OCI-LY3 (cell line): ENCODE measurements around the gene LIME1.

Source experiments
- H2AFZ ChIP-seq: fragments of 200-600, 300-600 bp; shearing (Covaris generic); 2 replicates; pipeline ENCODE4 v1.6.0; 2014; ENCODE audit warnings: antibody characterized with exemption, low read depth, low read length
- H3K27ac ChIP-seq: fragments of 200-600, 300-600 bp; sonication (generic); 2 replicates; pipeline ENCODE4 v1.5.1; 2014; ENCODE audit warnings: mild to moderate bottlenecking, low read length, moderate library complexity, mixed read lengths
- H3K27me3 ChIP-seq: fragments of 200-600, 300-600 bp; sonication (generic); 2 replicates; pipeline ENCODE4 v1.6.1; 2014; ENCODE audit warnings: low read depth, low read length, mixed read lengths
- H3K36me3 ChIP-seq: fragments of 200-600, 300-600 bp; sonication (generic); replicated peaks from 2 replicates; pipeline ENCODE3; 2014; ENCODE audit warnings: low read depth, low read length, mixed read lengths
- H3K4me1 ChIP-seq: fragments of 300-600, 200-600 bp; sonication (generic); 2 replicates; pipeline ENCODE4 v1.6.1; 2014; ENCODE audit warnings: low read length, mixed read lengths
- H3K4me2 ChIP-seq: fragments of 200-600, 300-600 bp; sonication (generic); 2 replicates; pipeline ENCODE4 v1.6.1; 2014; ENCODE audit warnings: low read length, mixed read lengths
- H3K4me3 ChIP-seq: fragments of 300-600, 200-600 bp; sonication (generic); 2 replicates; pipeline ENCODE4 v1.5.1; 2014; ENCODE audit warnings: antibody characterized with exemption, mild to moderate bottlenecking, low read length, moderate library complexity
- H3K79me2 ChIP-seq: fragments of 300-600, 200-600 bp; shearing (Covaris generic); 2 replicates; pipeline ENCODE4 v1.6.1; 2014; ENCODE audit warnings: mild to moderate bottlenecking, low read length, mixed read lengths
- H3K9ac ChIP-seq: fragments of 300-600, 200-600 bp; shearing (Covaris generic); 2 replicates; pipeline ENCODE4 v1.6.0; 2014; ENCODE audit warnings: mild to moderate bottlenecking, low read length, moderate library complexity
- H3K9me3 ChIP-seq: fragments of 200-600, 300-600 bp; shearing (Covaris generic); 2 replicates; pipeline ENCODE4 v1.6.1; 2014; ENCODE audit warnings: low read length, mixed read lengths; ENCODE audit not compliant: insufficient read depth
- H4K20me1 ChIP-seq: fragments of 200-600, 300-600 bp; sonication (generic); 2 replicates; pipeline ENCODE4 v1.6.1; 2016; ENCODE audit warnings: low read length, mixed read lengths; ENCODE audit not compliant: insufficient read depth
- EZH2phosphoT487 ChIP-seq: fragments of 200-600 bp; shearing (Covaris generic); IDR thresholded peaks from 2 replicates; pipeline ENCODE4 v1.6.1; 2018; ENCODE audit warnings: antibody characterized with exemption, mixed run types, low read depth
- TF ChIP-seq, protein P1 (sequence below): fragments of 200-600, 300-600 bp; sonication (generic); IDR thresholded peaks from 2 replicates; pipeline ENCODE4 v1.5.1; 2014; ENCODE audit warnings: antibody characterized with exemption, low read length, low read depth

LIME1 gene

DNA sequence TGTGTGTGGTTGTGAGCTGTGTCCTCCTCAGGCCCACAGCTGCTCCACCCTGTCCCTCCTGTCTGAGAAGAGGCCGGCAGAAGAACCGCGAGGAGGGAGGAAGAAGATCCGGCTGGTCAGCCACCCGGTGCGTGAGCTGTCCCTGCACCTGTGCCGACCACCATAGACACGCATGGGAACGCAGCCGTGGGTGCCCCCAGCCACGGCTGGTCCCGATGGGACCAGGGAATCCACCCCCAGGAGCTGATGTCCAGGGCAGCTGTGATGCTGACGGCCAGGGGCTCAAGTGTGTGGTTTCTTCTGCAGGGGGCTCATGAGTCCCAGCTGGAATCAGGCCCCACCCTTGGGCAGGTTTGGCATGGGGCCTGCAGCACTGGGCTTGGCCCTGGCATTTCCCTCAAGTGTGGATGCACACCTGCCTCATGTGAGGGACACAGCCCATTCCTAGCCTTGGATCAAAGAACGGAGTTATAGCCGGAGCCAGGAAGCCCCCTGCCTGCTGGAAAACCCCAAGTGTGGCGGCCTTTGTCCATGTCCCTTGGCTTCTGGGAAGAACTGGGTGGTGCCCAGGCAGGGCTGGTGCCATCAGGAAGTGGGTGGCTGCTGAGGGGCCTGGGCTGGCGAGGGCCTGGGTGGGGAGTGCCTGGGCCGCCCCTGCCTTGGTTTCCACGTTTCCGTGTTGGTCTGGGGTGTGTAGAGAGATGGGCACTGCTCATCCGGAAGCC is 44.6 kb upstream of the LIME1 start:
- TF ChIP-seq, protein P1, sequence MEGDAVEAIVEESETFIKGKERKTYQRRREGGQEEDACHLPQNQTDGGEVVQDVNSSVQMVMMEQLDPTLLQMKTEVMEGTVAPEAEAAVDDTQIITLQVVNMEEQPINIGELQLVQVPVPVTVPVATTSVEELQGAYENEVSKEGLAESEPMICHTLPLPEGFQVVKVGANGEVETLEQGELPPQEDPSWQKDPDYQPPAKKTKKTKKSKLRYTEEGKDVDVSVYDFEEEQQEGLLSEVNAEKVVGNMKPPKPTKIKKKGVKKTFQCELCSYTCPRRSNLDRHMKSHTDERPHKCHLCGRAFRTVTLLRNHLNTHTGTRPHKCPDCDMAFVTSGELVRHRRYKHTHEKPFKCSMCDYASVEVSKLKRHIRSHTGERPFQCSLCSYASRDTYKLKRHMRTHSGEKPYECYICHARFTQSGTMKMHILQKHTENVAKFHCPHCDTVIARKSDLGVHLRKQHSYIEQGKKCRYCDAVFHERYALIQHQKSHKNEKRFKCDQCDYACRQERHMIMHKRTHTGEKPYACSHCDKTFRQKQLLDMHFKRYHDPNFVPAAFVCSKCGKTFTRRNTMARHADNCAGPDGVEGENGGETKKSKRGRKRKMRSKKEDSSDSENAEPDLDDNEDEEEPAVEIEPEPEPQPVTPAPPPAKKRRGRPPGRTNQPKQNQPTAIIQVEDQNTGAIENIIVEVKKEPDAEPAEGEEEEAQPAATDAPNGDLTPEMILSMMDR: no peak
- no peak for TF ChIP-seq EZH2phosphoT487
- Histone ChIP-seq H3K4me3 (no peak overlapping the region), H3K27ac (no peak overlapping the region), H3K36me3 (no peaks in the 10 kb centered on the region), H3K9ac (no peak overlapping the region), H2AFZ (no peak overlapping the region), H3K9me3 (no peaks in the 10 kb centered on the region), H3K27me3 (no peaks in the 10 kb centered on the region), H3K79me2 (no peaks in the 10 kb centered on the region), H3K4me2 (no peak overlapping the region), H4K20me1 (no peaks in the 10 kb centered on the region), H3K4me1 (no peaks in the 10 kb centered on the region)

DNA sequence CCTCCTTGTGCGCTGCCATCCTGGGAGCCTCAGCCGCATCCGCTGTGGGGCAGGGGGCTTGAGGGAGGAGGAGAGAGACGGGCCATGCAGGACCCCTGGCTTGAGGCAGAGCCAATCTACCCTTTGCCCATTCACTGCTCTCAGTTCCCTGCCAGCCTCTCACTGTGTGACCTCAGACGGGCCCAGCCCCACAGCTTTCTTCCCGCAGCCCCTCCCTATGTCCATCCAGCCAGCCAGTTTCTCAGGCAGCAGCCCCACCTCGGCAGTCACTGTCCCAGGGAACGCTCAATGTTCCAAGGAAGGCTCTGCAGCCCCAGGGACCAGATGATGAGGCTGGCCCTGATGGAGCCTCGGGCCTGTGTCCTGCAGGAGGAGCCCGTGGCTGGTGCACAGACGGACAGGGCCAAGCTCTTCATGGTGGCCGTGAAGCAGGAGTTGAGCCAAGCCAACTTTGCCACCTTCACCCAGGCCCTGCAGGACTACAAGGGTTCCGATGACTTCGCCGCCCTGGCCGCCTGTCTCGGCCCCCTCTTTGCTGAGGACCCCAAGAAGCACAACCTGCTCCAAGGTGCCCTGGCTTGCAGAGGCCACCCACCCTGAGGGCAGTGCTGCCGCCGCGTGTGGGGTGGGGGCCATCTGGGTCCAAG is 43.9 kb upstream of the LIME1 start:
- peaks cover 3% of the 10 kb centered on the region for H3K4me1 ChIP-seq
- H3K9me3 ChIP-seq: no peaks in the 10 kb centered on the region
- no peaks in the 10 kb centered on the region for H3K36me3 ChIP-seq
- no peak overlapping the region for H3K4me2 ChIP-seq
- H3K27ac ChIP-seq: no peak overlapping the region
- no peaks in the 10 kb centered on the region for H3K79me2 ChIP-seq
- H4K20me1 ChIP-seq: no peaks in the 10 kb centered on the region
- H3K4me3 ChIP-seq: no peak overlapping the region
- H3K27me3 ChIP-seq: no peaks in the 10 kb centered on the region
- TF ChIP-seq, protein P1: no peak
- TF ChIP-seq EZH2phosphoT487: no peak
- H2AFZ ChIP-seq: no peak overlapping the region
- no peak overlapping the region for H3K9ac ChIP-seq

DNA sequence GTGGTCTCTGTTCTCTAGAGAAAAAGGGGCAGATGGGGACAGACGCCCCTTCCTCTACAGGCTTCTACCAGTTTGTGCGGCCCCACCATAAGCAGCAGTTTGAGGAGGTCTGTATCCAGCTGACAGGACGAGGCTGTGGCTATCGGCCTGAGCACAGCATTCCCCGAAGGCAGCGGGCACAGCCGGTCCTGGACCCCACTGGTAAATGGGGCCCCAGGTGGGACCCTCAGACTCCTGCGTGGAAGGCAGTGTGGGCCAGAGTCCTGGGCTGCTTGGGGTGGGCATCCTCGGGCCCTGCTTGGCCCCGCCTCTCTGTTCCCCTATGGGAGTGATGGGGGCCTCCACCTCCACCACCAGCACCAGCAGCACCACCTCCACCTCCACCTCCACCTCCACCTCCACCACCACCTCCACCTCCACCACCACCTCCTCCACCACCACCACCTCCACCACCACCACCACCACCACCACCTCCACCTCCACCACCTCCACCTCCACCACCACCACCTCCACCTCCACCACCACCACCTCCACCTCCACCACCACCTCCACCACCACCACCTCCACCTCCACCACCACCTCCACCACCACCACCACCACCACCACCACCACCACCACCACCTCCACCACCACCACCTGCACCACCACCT is 43.3 kb upstream of the LIME1 start:
- Histone ChIP-seq H2AFZ (no peak overlapping the region), H3K4me3 (no peak overlapping the region), H3K79me2 (no peaks in the 10 kb centered on the region), H3K4me1 (peaks cover 9% of the 10 kb centered on the region), H3K27ac (no peak overlapping the region), H3K4me2 (no peak overlapping the region), H3K9me3 (no peaks in the 10 kb centered on the region), H3K27me3 (no peaks in the 10 kb centered on the region), H3K9ac (no peak overlapping the region), H3K36me3 (no peaks in the 10 kb centered on the region), H4K20me1 (no peaks in the 10 kb centered on the region)
- no peak for TF ChIP-seq EZH2phosphoT487
- TF ChIP-seq, protein P1: no peak

DNA sequence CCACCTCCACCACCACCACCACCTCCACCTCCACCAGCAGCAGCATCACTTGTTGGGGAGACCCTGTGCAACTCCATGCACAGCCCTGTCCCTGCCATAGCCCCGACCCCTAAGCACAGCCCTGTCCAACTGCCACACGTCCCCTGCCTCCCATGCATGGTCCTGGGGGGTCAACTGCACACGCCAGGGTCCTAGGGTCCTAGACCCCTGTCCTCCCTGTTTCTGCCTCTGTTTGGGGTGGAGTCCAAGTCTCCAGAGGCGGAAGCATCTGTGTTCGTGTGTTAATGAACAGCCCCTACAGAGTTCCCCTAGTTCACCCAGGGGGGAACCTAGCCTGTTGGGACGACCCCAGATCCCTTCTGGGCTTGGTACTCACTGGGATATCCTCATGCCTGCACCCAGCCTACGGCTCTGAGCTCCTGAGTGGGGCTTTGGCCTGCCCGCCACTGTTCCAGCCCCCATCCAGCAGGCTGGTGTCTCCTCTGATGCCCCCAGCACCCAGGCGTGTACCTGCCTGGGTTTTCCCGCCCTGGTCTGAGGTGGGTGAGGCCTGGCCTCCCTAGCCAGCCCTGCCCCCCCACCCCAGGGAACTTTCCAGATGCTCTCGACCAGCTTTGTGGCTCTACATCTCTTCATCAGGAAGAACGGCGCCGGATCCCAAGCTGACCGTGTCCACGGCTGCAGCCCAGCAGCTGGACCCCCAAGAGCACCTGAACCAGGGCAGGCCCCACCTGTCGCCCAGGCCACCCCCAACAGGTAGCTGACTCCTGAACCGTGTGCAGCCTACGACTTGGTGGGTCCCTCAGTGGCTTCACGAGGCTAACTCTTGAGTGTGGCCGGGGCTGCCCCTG is 42.5 kb upstream of the LIME1 start:
- H3K4me2 ChIP-seq: no peak overlapping the region
- H2AFZ ChIP-seq: no peak overlapping the region
- no peaks in the 10 kb centered on the region for H4K20me1 ChIP-seq
- H3K9ac ChIP-seq: no peak overlapping the region
- no peak overlapping the region for H3K4me3 ChIP-seq
- H3K79me2 ChIP-seq: no peaks in the 10 kb centered on the region
- no peaks in the 10 kb centered on the region for H3K36me3 ChIP-seq
- H3K27ac ChIP-seq: no peak overlapping the region
- TF ChIP-seq, protein P1: no peak
- no peak for TF ChIP-seq EZH2phosphoT487
- no peaks in the 10 kb centered on the region for H3K9me3 ChIP-seq
- H3K27me3 ChIP-seq: no peaks in the 10 kb centered on the region
- H3K4me1 ChIP-seq: peaks cover 17% of the 10 kb centered on the region
